H1 (cell line): ENCODE results near the gene FGF14. TPM values are rescaled to one million over a fixed set of nuclear protein-coding genes. Genes with fewer than 3 reads are reported as not detected.
"Not testable (repeated sequence)": the region's sequence is repeated elsewhere in the genome, so short reads cannot be mapped to it uniquely, and the experiment has no call there.

Experiments
- CTCF ChIA-PET: fragments of 300-600 bp; sonication (Branson Sonifier 250); formaldehyde crosslinking; loops from one replicate; lab custom pipeline; 2021; ENCODE audit not compliant: partially characterized antibody; lab: Charles Lee
- POLR2A ChIA-PET: fragments of 300-600 bp; sonication (Branson Sonifier 250); formaldehyde crosslinking; loops from one replicate; lab custom pipeline; 2021; ENCODE audit warnings: inconsistent platforms; ENCODE audit not compliant: partially characterized antibody; lab: Charles Lee
- DNase-seq, 2 experiments: peaks; one replicate each; pipeline versions ENCODE4 v3.0.0 to v3.0.0-alpha.2; 2010 to 2022; ENCODE audit warnings: low spot score in 2 of 2, low read depth in 1 of 2, mixed read lengths in 1 of 2
- FAIRE-seq: peaks from 2 replicates; lab custom pipeline; 2011; peaks lifted over from hg19 to GRCh38; lab: Jason Lieb, UNC
- H2AFZ ChIP-seq: 2 replicates; pipeline ENCODE4 v1.8.1; 2012; ENCODE audit warnings: low read length, inconsistent platforms
- H2AK5ac ChIP-seq: 2 replicates; pipeline ENCODE4 v1.6.1; 2013; ENCODE audit warnings: low read depth, low read length
- H2BK120ac ChIP-seq: replicated peaks from 2 replicates; pipeline ENCODE3; 2013; ENCODE audit warnings: low read depth, low read length, inconsistent platforms
- H2BK12ac ChIP-seq: 2 replicates; pipeline ENCODE4 v1.6.1; 2013; ENCODE audit warnings: low read depth, low read length
- H2BK15ac ChIP-seq: 2 replicates; pipeline ENCODE4 v1.6.1; 2013; ENCODE audit warnings: low read length
- H2BK20ac ChIP-seq: 2 replicates; pipeline ENCODE4 v1.6.1; 2013; ENCODE audit warnings: low read length
- H2BK5ac ChIP-seq: 2 replicates; pipeline ENCODE4 v1.6.1; 2013; ENCODE audit warnings: low read depth, low read length
- H3K14ac ChIP-seq: 2 replicates; pipeline ENCODE4 v1.6.1; 2013; ENCODE audit warnings: inconsistent platforms; ENCODE audit not compliant: insufficient read length
- H3K18ac ChIP-seq: 2 replicates; pipeline ENCODE4 v1.6.1; 2013; ENCODE audit warnings: low read length; ENCODE audit errors: extremely low read depth
- H3K23ac ChIP-seq: 2 replicates; pipeline ENCODE4 v1.6.1; 2013; ENCODE audit warnings: inconsistent platforms; ENCODE audit not compliant: insufficient read length
- H3K23me2 ChIP-seq: 2 replicates; pipeline ENCODE4 v1.6.1; 2013; ENCODE audit warnings: low read depth, low read length
- H3K27ac ChIP-seq: 2 replicates; pipeline ENCODE4 v1.6.1; 2011; ENCODE audit warnings: low read depth, low read length, inconsistent platforms
- H3K27me3 ChIP-seq, 4 experiments: replicated peaks in 1 of 4; 1 replicate in 1 of 4; 2 replicates in 3 of 4; pipeline versions ENCODE4 v1.6.1 to v1.8.1; 2011 to 2013; ENCODE audit warnings: low read length in 3 of 4, mild to moderate bottlenecking in 3 of 4, inconsistent platforms in 2 of 4, mixed read lengths in 2 of 4, moderate library complexity in 1 of 4; ENCODE audit not compliant: control insufficient read depth in 3 of 4, insufficient read depth in 3 of 4; ENCODE audit errors: extremely low read depth in 1 of 4
- H3K36me3 ChIP-seq, 4 experiments: 2 replicates each; pipeline versions ENCODE4 v1.6.1 to v1.8.1; 2011 to 2013; ENCODE audit warnings: mild to moderate bottlenecking in 4 of 4, low read length in 3 of 4, moderate library complexity in 2 of 4, control low read depth in 1 of 4, inconsistent platforms in 1 of 4; ENCODE audit not compliant: insufficient read depth in 4 of 4, control insufficient read depth in 2 of 4
- H3K4ac ChIP-seq: replicated peaks from 2 replicates; pipeline ENCODE3; 2013; ENCODE audit warnings: low read length, low read depth, mixed read lengths, inconsistent platforms; ENCODE audit not compliant: insufficient read length
- H3K4me1 ChIP-seq, 4 experiments: replicated peaks in 1 of 4; 1 replicate in 1 of 4; 2 replicates in 3 of 4; pipeline versions ENCODE4 v1.6.1 to v1.8.1; 2011 to 2013; ENCODE audit warnings: low read length in 3 of 4, inconsistent platforms in 2 of 4, mixed read lengths in 1 of 4; ENCODE audit not compliant: insufficient read depth in 4 of 4, control insufficient read depth in 3 of 4
- H3K4me2 ChIP-seq, 2 experiments: 2 replicates each; pipeline versions ENCODE4 v1.6.1 to v1.8.1; 2011 to 2013; ENCODE audit warnings: low read depth in 2 of 2, low read length in 2 of 2, control low read depth in 1 of 2, inconsistent platforms in 1 of 2, mild to moderate bottlenecking in 1 of 2; ENCODE audit not compliant: insufficient read depth in 1 of 2
- H3K4me3 ChIP-seq, 4 experiments: fragments of 200-600, 300-600 bp in 1 of 4; sonication (generic), shearing (Covaris generic), sonication (Bioruptor Twin) in 1 of 4; 2 replicates each; pipeline versions ENCODE4 v1.5.1 to v1.8.1; 2011 to 2016; ENCODE audit warnings: low read length in 4 of 4, low read depth in 3 of 4, control low read depth in 2 of 4, inconsistent platforms in 2 of 4, mild to moderate bottlenecking in 2 of 4, mixed read lengths in 1 of 4, moderate library complexity in 1 of 4; ENCODE audit not compliant: insufficient read depth in 2 of 4; ENCODE audit errors: extremely low read depth in 1 of 4
- H3K56ac ChIP-seq: replicated peaks from 2 replicates; pipeline ENCODE3; 2013; ENCODE audit warnings: low read depth, mild to moderate bottlenecking, mixed read lengths, low read length, inconsistent platforms; ENCODE audit not compliant: insufficient read length
- H3K79me1 ChIP-seq: 2 replicates; pipeline ENCODE4 v1.6.1; 2013; ENCODE audit warnings: low read depth, low read length, control low read depth
- H3K79me2 ChIP-seq, 2 experiments: 2 replicates each; pipeline versions ENCODE4 v1.6.1 to v1.8.1; 2012 to 2013; ENCODE audit warnings: low read length in 2 of 2, mild to moderate bottlenecking in 2 of 2, inconsistent platforms in 1 of 2; ENCODE audit not compliant: insufficient read depth in 2 of 2, control insufficient read depth in 1 of 2
- H3K9ac ChIP-seq, 4 experiments: replicated peaks in 1 of 4; 1 replicate in 1 of 4; 2 replicates in 3 of 4; pipeline versions ENCODE4 v1.6.1 to v1.8.1; 2011 to 2013; ENCODE audit warnings: low read depth in 3 of 4, low read length in 3 of 4, control low read depth in 2 of 4, mild to moderate bottlenecking in 2 of 4, moderate library complexity in 2 of 4, inconsistent platforms in 1 of 4; ENCODE audit errors: extremely low read depth in 1 of 4
- H3K9me3 ChIP-seq, 2 experiments: 2 replicates each; pipeline versions ENCODE4 v1.6.1 to v1.8.1; 2012 to 2013; ENCODE audit warnings: mild to moderate bottlenecking in 2 of 2, moderate library complexity in 2 of 2, control low read depth in 1 of 2, inconsistent platforms in 1 of 2, low read depth in 1 of 2, low read length in 1 of 2, mixed read lengths in 1 of 2; ENCODE audit not compliant: insufficient read depth in 2 of 2
- H4K20me1 ChIP-seq, 2 experiments: replicated peaks in 1 of 2; 2 replicates each; pipeline versions ENCODE3 to v1.8.1; 2011 to 2013; ENCODE audit warnings: inconsistent platforms in 2 of 2, low read length in 2 of 2, mild to moderate bottlenecking in 1 of 2; ENCODE audit not compliant: insufficient read depth in 2 of 2, control insufficient read depth in 1 of 2
- H4K5ac ChIP-seq: 2 replicates; pipeline ENCODE4 v1.6.1; 2013; ENCODE audit warnings: low read length, low read depth, mixed read lengths, inconsistent platforms; ENCODE audit not compliant: insufficient read length
- H4K8ac ChIP-seq: 2 replicates; pipeline ENCODE4 v1.8.0; 2013; ENCODE audit warnings: mild to moderate bottlenecking, moderate library complexity, low read length, inconsistent platforms; ENCODE audit not compliant: insufficient read depth; ENCODE audit errors: extremely low read depth
- H4K91ac ChIP-seq: replicated peaks from 2 replicates; pipeline ENCODE3; 2013; ENCODE audit warnings: low read length, mixed read lengths, inconsistent platforms; ENCODE audit not compliant: insufficient read length
- WGBS, 2 experiments: shearing (Covaris generic) in 1 of 2; methylation state at CpG; one replicate each; pipeline versions ENCODE4 v1.1.6 to v1.1.7; 2013 to 2015; ENCODE audit warnings: low lambda C conversion rate in 2 of 2, mixed read lengths in 2 of 2, inconsistent platforms in 1 of 2, low coverage in 1 of 2, missing lambda C conversion rate in 1 of 2; ENCODE audit not compliant: insufficient replicate concordance in 2 of 2, insufficient coverage in 1 of 2, insufficient read length in 1 of 2; ENCODE audit errors: extremely low coverage in 1 of 2, missing lambda C conversion rate in 1 of 2; 5-methylcytosine and 5-hydroxymethylcytosine counted together
- polyA plus RNA-seq, 7 experiments: library from polyadenylated mRNA; depleted of rRNA in 3 of 7; stranded (reverse) in 5 of 7; unstranded in 2 of 7; fragments of >200 nt in 5 of 7; fragments of 200-250 nt in 2 of 7; gene quantifications; 1 replicate in 5 of 7; 2 replicates in 1 of 7; 4 replicates in 1 of 7; pipeline versions ENCODE4 v1.2.1 to v1.2.3, GENCODE V29; 2011 to 2013; ENCODE audit warnings: missing spikeins in 2 of 7, mixed read lengths in 2 of 7
- total RNA-seq: library from RNA; stranded (reverse); fragmentation: NEBNext Ultra II Directional; extraction: Animal tissue kit (Norgen Biotek cat#: 25700); gene quantifications from 2 replicates; pipeline ENCODE4 v1.2.1, GENCODE V29; 2021

FGF14 gene
- total and polyA plus RNA-seq, 2 of the 8 experiments (the other 6 are each of a cell fraction or from before 2014, with no cell fraction given): 0.05 to 0.58 TPM

DNA sequence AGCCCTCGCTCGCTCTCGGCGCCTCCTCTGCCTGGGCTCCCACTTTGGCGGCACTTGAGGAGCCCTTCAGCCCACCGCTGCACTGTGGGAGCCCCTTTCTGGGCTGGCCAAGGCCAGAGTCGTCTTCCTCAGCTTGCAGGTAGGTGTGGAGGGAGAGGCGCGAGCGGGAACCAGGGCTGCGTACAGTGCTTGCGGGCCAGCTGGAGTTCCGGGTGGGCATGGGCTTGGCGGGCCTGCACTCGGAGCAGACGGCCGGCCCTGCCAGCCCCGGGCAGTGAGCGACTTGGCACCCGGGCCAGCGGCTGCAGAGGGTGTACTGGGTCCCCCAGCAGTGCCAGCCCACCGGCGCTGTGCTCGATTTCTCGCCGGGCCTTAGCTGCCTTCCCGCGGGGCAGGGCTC is 333.5 kb downstream of the FGF14 start:
- not testable (repeated sequence) for H2BK15ac ChIP-seq, H2AK5ac ChIP-seq, H3K23me2 ChIP-seq, H3K79me2 ChIP-seq, H3K9me3 ChIP-seq, H3K4me3 ChIP-seq, H2BK5ac ChIP-seq, H2BK120ac ChIP-seq, FAIRE-seq, H3K18ac ChIP-seq, H2AFZ ChIP-seq, H3K36me3 ChIP-seq, H2BK20ac ChIP-seq, H3K56ac ChIP-seq, H3K14ac ChIP-seq, H4K8ac ChIP-seq, H3K79me1 ChIP-seq, H2BK12ac ChIP-seq, H4K5ac ChIP-seq, H3K9ac ChIP-seq, H4K91ac ChIP-seq, H3K23ac ChIP-seq, H3K27me3 ChIP-seq, DNase-seq, H4K20me1 ChIP-seq, H3K4ac ChIP-seq, H3K4me1 ChIP-seq, H3K4me2 ChIP-seq, H3K27ac ChIP-seq
- CTCF ChIA-PET: interaction anchor here (0.7 to 2.2 kb wide), 3 partner anchors 22 to 126 kb away, joined by 3 to 10 read pairs (median 7); no protein-coding TSS in a partner anchor
- POLR2A ChIA-PET: interaction anchor here (0.6 kb wide), 1 partner anchor 308 kb away, joined by 3 read pairs; no protein-coding TSS in a partner anchor
- 100% methylated on average over 2 of the region's 28 CpGs; no CpG with 5 or more reads in 1 of the 2 experiments for WGBS, 2 experiments
